ENCODE results near the gene PRSS1. TPM values are rescaled to one million over a fixed set of nuclear protein-coding genes. Genes with fewer than 3 reads are reported as not detected.
"Not testable (repeated sequence)": the region's sequence is repeated elsewhere in the genome, so short reads cannot be mapped to it uniquely, and the experiment has no call there.

PRSS1 gene
- total and polyA plus RNA-seq, 2 donors (not counting 1 experiment from before 2014, with no cell fraction given): not detected

GRCh38 chr7:142739923-142740492 lies 9.3 kb upstream of the PRSS1 start:
- Histone ChIP-seq H3K27me3 (replicated peaks in 1 of 4; ENCODE audit: control extremely low read depth in 1 of 4, control insufficient read depth in 3 of 4, insufficient read depth in 4 of 4, low read length in 3 of 4) (no peaks in the 10 kb centered on the region), H4K20me1 (ENCODE audit: control insufficient read depth, insufficient read depth, low read length, poor library complexity, severe bottlenecking) (no peaks in the 10 kb centered on the region), H3K4me2 (replicated peaks; ENCODE audit: low read depth, low read length, poor library complexity, severe bottlenecking) (peak overlapping the region; percentile 37), H3K79me2 (ENCODE audit: control insufficient read depth, insufficient read depth, low read length) (no peaks in the 10 kb centered on the region), H3K9ac (ENCODE audit: low read length) (no peak overlapping the region), H3K4me3 (ENCODE audit: control extremely low read depth in 1 of 5, extremely low read depth in 1 of 5, insufficient read depth in 1 of 5, low read depth in 2 of 5, low read length in 4 of 5) (peak overlapping the region in 1 of 5 experiments; percentile 16), H3K27ac (ENCODE audit: low read length in 2 of 2) (no peak overlapping the region), H2AFZ (ENCODE audit: insufficient read depth, low read depth, low read length, poor library complexity, severe bottlenecking) (no peak overlapping the region), H3K36me3 (replicated peaks in 1 of 2; ENCODE audit: control extremely low read depth in 1 of 2, control insufficient read depth in 1 of 2, extremely low read depth in 1 of 2, insufficient read depth in 2 of 2, low read length in 1 of 2) (no peaks in the 10 kb centered on the region), H3K9me3 (ENCODE audit: control extremely low read depth in 1 of 3, control insufficient read depth in 2 of 3, insufficient read depth in 1 of 3, low read length in 2 of 3) (no peaks in the 10 kb centered on the region), H3K4me1 (ENCODE audit: control insufficient read depth in 2 of 2, insufficient read depth in 2 of 2, low read length in 2 of 2) (peaks cover 22 to 26% of the 10 kb centered on the region in 2 donors)
- ATAC-seq (ENCODE audit: low read depth): peak; percentile 98
- TF ChIP-seq CTCF (IDR thresholded peaks at IDR 0.05) (peak; percentile 64), EZH2 (IDR thresholded peaks at IDR 0.05; ENCODE audit: borderline replicate concordance, insufficient read depth, low read depth, low read length, poor library complexity, severe bottlenecking) (no peak)
- no peaks in the 10 kb centered on the region for H3K9me3 Mint-ChIP-seq (ENCODE audit: insufficient read depth)
- ChIA-PET POLR2A (no interaction called here), CTCF (interaction anchor here (0.6 to 4.2 kb wide), 11 partner anchors 9 to 475 kb away, joined by 3 to 46 read pairs (median 4); no protein-coding TSS in a partner anchor)
- intact Hi-C loops (cut with micrococcal nuclease): loop anchor here (1.0 to 2.0 kb wide), 3 partner anchors 25 to 69 kb away; no protein-coding TSS in a partner anchor
- WGBS (ENCODE audit: insufficient coverage): 0% methylated on average over 2 of the region's 2 CpGs
- peaks cover 41% of the 10 kb centered on the region for H3K4me1 Mint-ChIP-seq
- no peaks in the 10 kb centered on the region for H3K27me3 Mint-ChIP-seq
- peak; percentile 82 for DNase-seq
- H3K27ac Mint-ChIP-seq: peak overlapping the region; percentile 75
- H3K4me3 Mint-ChIP-seq: peak overlapping the region; percentile 4

DNA sequence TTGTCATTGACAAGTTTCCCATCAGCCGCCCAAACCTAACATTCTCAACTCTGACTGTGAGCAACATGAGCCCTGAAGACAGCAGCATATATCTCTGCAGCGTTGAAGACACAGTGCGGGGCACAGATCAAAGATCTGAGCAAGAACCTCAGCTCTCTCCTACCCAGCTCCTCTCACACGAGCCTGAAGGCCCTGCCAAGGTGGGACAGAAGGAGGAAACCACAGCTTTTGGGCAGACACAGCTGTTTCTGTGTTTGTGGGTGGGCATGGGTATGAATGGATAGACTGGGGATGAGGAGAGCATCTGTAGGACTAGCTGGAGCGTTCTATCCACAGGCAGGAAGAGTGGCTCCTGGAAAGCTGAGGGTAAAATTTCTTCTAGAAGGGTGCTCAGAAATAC lies 8.5 kb upstream of the PRSS1 start:
- H3K4me1 Mint-ChIP-seq: peaks cover 41% of the 10 kb centered on the region
- Histone ChIP-seq H3K79me2 (ENCODE audit: control insufficient read depth, insufficient read depth, low read length) (no peaks in the 10 kb centered on the region), H3K36me3 (replicated peaks in 1 of 2; ENCODE audit: control extremely low read depth in 1 of 2, control insufficient read depth in 1 of 2, extremely low read depth in 1 of 2, insufficient read depth in 2 of 2, low read length in 1 of 2) (no peaks in the 10 kb centered on the region), H3K4me3 (ENCODE audit: control extremely low read depth in 1 of 5, extremely low read depth in 1 of 5, insufficient read depth in 1 of 5, low read depth in 2 of 5, low read length in 4 of 5) (no peak overlapping the region), H3K9me3 (ENCODE audit: control extremely low read depth in 1 of 3, control insufficient read depth in 2 of 3, insufficient read depth in 1 of 3, low read length in 2 of 3) (no peaks in the 10 kb centered on the region), H3K27ac (ENCODE audit: low read length in 2 of 2) (no peak overlapping the region), H2AFZ (ENCODE audit: insufficient read depth, low read depth, low read length, poor library complexity, severe bottlenecking) (no peak overlapping the region), H3K9ac (ENCODE audit: low read length) (no peak overlapping the region), H3K4me2 (replicated peaks; ENCODE audit: low read depth, low read length, poor library complexity, severe bottlenecking) (peak overlapping the region; percentile 27), H4K20me1 (ENCODE audit: control insufficient read depth, insufficient read depth, low read length, poor library complexity, severe bottlenecking) (no peaks in the 10 kb centered on the region), H3K4me1 (ENCODE audit: control insufficient read depth in 2 of 2, insufficient read depth in 2 of 2, low read length in 2 of 2) (peaks cover 22 to 26% of the 10 kb centered on the region in 2 donors), H3K27me3 (replicated peaks in 1 of 4; ENCODE audit: control extremely low read depth in 1 of 4, control insufficient read depth in 3 of 4, insufficient read depth in 4 of 4, low read length in 3 of 4) (no peaks in the 10 kb centered on the region)
- peak overlapping the region; percentile 56 for H3K4me3 Mint-ChIP-seq
- TF ChIP-seq CTCF (IDR thresholded peaks at IDR 0.05) (no peak), EZH2 (IDR thresholded peaks at IDR 0.05; ENCODE audit: borderline replicate concordance, insufficient read depth, low read depth, low read length, poor library complexity, severe bottlenecking) (no peak)
- intact Hi-C loops (cut with micrococcal nuclease): loop anchor here (1.0 kb wide), 2 partner anchors 43 to 69 kb away; no protein-coding TSS in a partner anchor
- no peaks in the 10 kb centered on the region for H3K27me3 Mint-ChIP-seq
- no peaks in the 10 kb centered on the region for H3K9me3 Mint-ChIP-seq (ENCODE audit: insufficient read depth)
- CTCF ChIA-PET: interaction anchor here (0.6 to 4.2 kb wide), 9 partner anchors 10 to 474 kb away, joined by 3 to 46 read pairs (median 4); no protein-coding TSS in a partner anchor
- ATAC-seq (ENCODE audit: low read depth) (no peak), DNase-seq (peak; percentile 8)
- POLR2A ChIA-PET: no interaction called here
- 61% methylated on average over 3 of the region's 5 CpGs for WGBS (ENCODE audit: insufficient coverage)
- peak overlapping the region; percentile 5 for H3K27ac Mint-ChIP-seq

DNA sequence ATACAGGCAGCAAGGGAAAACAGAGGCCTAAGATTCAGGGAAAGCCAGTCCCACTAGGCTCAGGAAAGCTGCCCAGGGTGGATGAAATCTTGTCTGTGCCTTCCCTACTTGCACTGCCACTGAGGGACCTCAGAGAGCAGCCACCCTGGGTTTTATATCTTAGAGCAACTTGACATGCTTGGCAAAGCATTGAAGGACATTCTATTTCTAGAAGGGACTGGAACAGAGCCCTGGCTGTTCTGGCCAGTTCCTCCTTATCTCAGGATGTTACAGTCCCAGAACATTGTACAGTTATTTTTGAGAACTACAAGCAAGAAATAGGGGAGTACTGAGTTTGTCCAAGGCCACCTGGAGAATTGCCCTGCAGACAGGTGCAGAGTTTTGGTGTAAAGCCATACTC lies 7.3 kb upstream of the PRSS1 start:
- H3K27ac Mint-ChIP-seq; H3K4me3 ChIP-seq (ENCODE audit: control extremely low read depth in 1 of 5, extremely low read depth in 1 of 5, insufficient read depth in 1 of 5, low read depth in 2 of 5, low read length in 4 of 5); H3K9ac ChIP-seq (ENCODE audit: low read length); H2AFZ ChIP-seq (ENCODE audit: insufficient read depth, low read depth, low read length, poor library complexity, severe bottlenecking); H3K27ac ChIP-seq (ENCODE audit: low read length in 2 of 2); H3K9me3 Mint-ChIP-seq (ENCODE audit: insufficient read depth); H3K4me3 Mint-ChIP-seq; H4K20me1 ChIP-seq (ENCODE audit: control insufficient read depth, insufficient read depth, low read length, poor library complexity, severe bottlenecking); H3K9me3 ChIP-seq (ENCODE audit: control extremely low read depth in 1 of 3, control insufficient read depth in 2 of 3, insufficient read depth in 1 of 3, low read length in 2 of 3); H3K27me3 Mint-ChIP-seq; ATAC-seq (ENCODE audit: low read depth); H3K27me3 ChIP-seq (replicated peaks in 1 of 4; ENCODE audit: control extremely low read depth in 1 of 4, control insufficient read depth in 3 of 4, insufficient read depth in 4 of 4, low read length in 3 of 4); intact Hi-C loops (cut with micrococcal nuclease); DNase-seq; H3K36me3 ChIP-seq (replicated peaks in 1 of 2; ENCODE audit: control extremely low read depth in 1 of 2, control insufficient read depth in 1 of 2, extremely low read depth in 1 of 2, insufficient read depth in 2 of 2, low read length in 1 of 2); POLR2A ChIA-PET; H3K79me2 ChIP-seq (ENCODE audit: control insufficient read depth, insufficient read depth, low read length); H3K4me2 ChIP-seq (replicated peaks; ENCODE audit: low read depth, low read length, poor library complexity, severe bottlenecking): not testable (repeated sequence)
- CTCF ChIA-PET: interaction anchor here (0.9 to 4.2 kb wide), 6 partner anchors 11 to 88 kb away, joined by 3 to 46 read pairs (median 10); no protein-coding TSS in a partner anchor
- H3K4me1 ChIP-seq (ENCODE audit: control insufficient read depth in 2 of 2, insufficient read depth in 2 of 2, low read length in 2 of 2): peaks cover 22 to 26% of the 10 kb centered on the region in 2 donors
- peaks cover 41% of the 10 kb centered on the region for H3K4me1 Mint-ChIP-seq

Data from B cell (primary cell).